ENCODE results near the gene SPEF2. TPM values are rescaled to one million over a fixed set of nuclear protein-coding genes. Genes with fewer than 3 reads are reported as not detected.

SPEF2 gene
- total RNA-seq, 1 donor from 2014 or later = 15.1 TPM

- Mint-ChIP-seq H3K27me3 (no peaks in the 10 kb centered on the region), H3K9me3 (no peaks in the 10 kb centered on the region), H3K4me1 (ENCODE audit: unreplicated experiment) (no peaks in the 10 kb centered on the region), H3K36me3 (peaks cover 3% of the 10 kb centered on the region), H3K4me3 (no peak overlapping the region), H3K27ac (no peak overlapping the region)
- no peak for TF ChIP-seq CTCF (conservative IDR thresholded peaks at IDR 0.05)
- no peak for DNase-seq (ENCODE audit: extremely low spot score, unreplicated experiment)
These were observed 70.3 kb downstream of the SPEF2 start for GRCh38 chr5:35687961-35688360.

GRCh38 chr5:35694481-35694880, 76.8 kb downstream of the SPEF2 start:
- Mint-ChIP-seq H3K36me3 (peaks cover 3% of the 10 kb centered on the region), H3K9me3 (no peaks in the 10 kb centered on the region), H3K27me3 (no peaks in the 10 kb centered on the region), H3K27ac (no peak overlapping the region), H3K4me3 (no peak overlapping the region), H3K4me1 (ENCODE audit: unreplicated experiment) (no peaks in the 10 kb centered on the region)
- no peak for TF ChIP-seq CTCF (conservative IDR thresholded peaks at IDR 0.05)
- no peak for DNase-seq (ENCODE audit: extremely low spot score, unreplicated experiment)

GRCh38 chr5:35698047-35698808, 80.6 kb downstream of the SPEF2 start:
- no peaks in the 10 kb centered on the region for H3K4me1 Mint-ChIP-seq (ENCODE audit: unreplicated experiment)
- no peak for TF ChIP-seq CTCF (conservative IDR thresholded peaks at IDR 0.05)
- no peak overlapping the region for H3K4me3 Mint-ChIP-seq
- H3K9me3 Mint-ChIP-seq = no peaks in the 10 kb centered on the region
- no peak overlapping the region for H3K27ac Mint-ChIP-seq
- H3K27me3 Mint-ChIP-seq = no peaks in the 10 kb centered on the region
- no peaks in the 10 kb centered on the region for H3K36me3 Mint-ChIP-seq
- no peak for DNase-seq (ENCODE audit: extremely low spot score, unreplicated experiment)

- Mint-ChIP-seq H3K27ac (no peak overlapping the region), H3K4me1 (ENCODE audit: unreplicated experiment) (no peaks in the 10 kb centered on the region)
These were observed 90.0 kb downstream of the SPEF2 start for GRCh38 chr5:35707659-35708058.

GRCh38 chr5:35709688-35710087, 92.0 kb downstream of the SPEF2 start:
- no peaks in the 10 kb centered on the region for H3K27me3 Mint-ChIP-seq
- peaks cover 11% of the 10 kb centered on the region for H3K36me3 Mint-ChIP-seq
- no peaks in the 10 kb centered on the region for H3K9me3 Mint-ChIP-seq
- no peak for TF ChIP-seq CTCF (conservative IDR thresholded peaks at IDR 0.05)
- H3K4me1 Mint-ChIP-seq (ENCODE audit: unreplicated experiment) = no peaks in the 10 kb centered on the region
- no peak for DNase-seq (ENCODE audit: extremely low spot score, unreplicated experiment)
- H3K4me3 Mint-ChIP-seq = no peak overlapping the region
- H3K27ac Mint-ChIP-seq = no peak overlapping the region

More at GRCh38 chr5:35707659-35708058, 90.0 kb downstream of the SPEF2 start:
- Mint-ChIP-seq H3K4me3 (no peak overlapping the region), H3K27me3 (no peaks in the 10 kb centered on the region), H3K9me3 (no peaks in the 10 kb centered on the region), H3K36me3 (peaks cover 11% of the 10 kb centered on the region)
- no peak for DNase-seq (ENCODE audit: extremely low spot score, unreplicated experiment)
- TF ChIP-seq CTCF (conservative IDR thresholded peaks at IDR 0.05) = no peak

Data from type B pancreatic cell (in vitro differentiated cells).